Stomach (tissue), 4 donors: ENCODE measurements around the gene HMGB4.

Source experiments
- CTCF ChIP-seq, 7 experiments: fragments of 450-650 bp in 4 of 7; fragments of 200-600 bp in 3 of 7; sonication (generic) in 3 of 7; IDR thresholded peaks; one replicate each; pipeline ENCODE4 v1.5.1; 2016 to 2019; ENCODE audit warnings: antibody characterized with exemption in 7 of 7, control low read depth in 2 of 7, mild to moderate bottlenecking in 1 of 7
- POLR2A ChIP-seq, 4 donors: fragments of 450-650 bp; IDR thresholded peaks; one replicate each; pipeline ENCODE4 v1.6.1; 2016; ENCODE audit warnings: antibody characterized with exemption in 4 of 4, control low read depth in 2 of 4, mild to moderate bottlenecking in 1 of 4, moderate library complexity in 1 of 4
- POLR2AphosphoS5 ChIP-seq, 3 donors: sonication (generic); formaldehyde crosslinking; IDR thresholded peaks; one replicate each; pipeline ENCODE4 v1.6.1; 2016; ENCODE audit warnings: antibody characterized with exemption in 3 of 3

- TF ChIP-seq CTCF (IDR thresholded peaks at IDR 0.05) (no peak), POLR2AphosphoS5 (IDR thresholded peaks at IDR 0.05) (no peak), POLR2A (IDR thresholded peaks at IDR 0.05) (no peak)
Measured at GRCh38 chr1:33842348-33842747, 21.5 kb upstream of the HMGB4 start.
